Anterior cingulate cortex (tissue), 58 donors: Measurements from ENCODE around the gene APOBEC2.

ENCODE experiments used
- DNase-seq, 58 donors: peaks; one replicate each; lab custom pipeline; 2025; lab: John Stamatoyannopoulos, UW

Gene APOBEC2

GRCh38 chr6:41037107-41037900 is 15.7 kb upstream of the APOBEC2 start:
- peak in 17 of 58 donors; percentile 2 to 60 (median 11) for DNase-seq

GRCh38 chr6:41038205-41038604 is 14.8 kb upstream of the APOBEC2 start:
- no peak for DNase-seq

GRCh38 chr6:41039060-41039998 is 13.7 kb upstream of the APOBEC2 start, which contains the start of gene UNC5CL:
Gene UNC5CL, minus strand, starts transcription at chr6:41039221. Its CDS starts 4,147 bp downstream, at chr6:41035074.
- no peak for DNase-seq

GRCh38 chr6:41040101-41040939 is 12.7 kb upstream of the APOBEC2 start:
- DNase-seq, result no peak

- no peak for DNase-seq
Observed at GRCh38 chr6:41040940-41041536, 12.0 kb upstream of the APOBEC2 start.

GRCh38 chr6:41042226-41043055 is 10.6 kb upstream of the APOBEC2 start, which contains the start of gene TSPO2:
Gene TSPO2, plus strand, starts transcription at chr6:41042467. Its CDS starts 519 bp downstream, at chr6:41042986.
- no peak for DNase-seq

GRCh38 chr6:41043151-41043550 is 9.9 kb upstream of the APOBEC2 start:
- no peak for DNase-seq

- DNase-seq, result no peak
Observed at GRCh38 chr6:41045664-41046063, 7.3 kb upstream of the APOBEC2 start.

- no peak for DNase-seq
Observed at GRCh38 chr6:41046084-41046483, 6.9 kb upstream of the APOBEC2 start.

GRCh38 chr6:41047306-41047705 is 5.7 kb upstream of the APOBEC2 start:
- DNase-seq, result no peak

- no peak for DNase-seq
Observed at GRCh38 chr6:41047745-41048732, 5.0 kb upstream of the APOBEC2 start.

- DNase-seq, result no peak
Observed at GRCh38 chr6:41049521-41049920, 3.5 kb upstream of the APOBEC2 start.

GRCh38 chr6:41049955-41050354 is 3.0 kb upstream of the APOBEC2 start:
- no peak for DNase-seq

- no peak for DNase-seq
Observed at GRCh38 chr6:41050536-41050935, 2.5 kb upstream of the APOBEC2 start.

- no peak for DNase-seq
Observed at GRCh38 chr6:41051873-41052272, 1.1 kb upstream of the APOBEC2 start.

GRCh38 chr6:41054511-41054910 is 1.5 kb downstream of the APOBEC2 start:
- DNase-seq, result no peak

- DNase-seq, result no peak
Observed at GRCh38 chr6:41055149-41055548, 2.1 kb downstream of the APOBEC2 start.
